Adrenal gland (tissue), 12 donors: ENCODE measurements around the gene DSTN. TPM values are rescaled to one million over a fixed set of nuclear protein-coding genes. Genes with fewer than 3 reads are reported as not detected.

Source experiments
- DNase-seq, 7 donors: peaks; one replicate each; pipeline ENCODE4 v3.0.0-alpha.2; 2019 to 2020
- H3K27ac ChIP-seq, 5 donors: fragments of 200-600 bp; sonication (generic) in 4 of 5; 1 replicate in 3 of 5; 2 replicates in 2 of 5; pipeline versions ENCODE4 v1.5.1 to v1.8.0; 2016 to 2020; ENCODE audit warnings: mild to moderate bottlenecking in 1 of 5
- H3K27me3 ChIP-seq: fragments of 200-600 bp; 2 replicates; pipeline ENCODE4 v1.8.0; 2021
- H3K36me3 ChIP-seq, 2 donors: fragments of 200-600 bp; replicated peaks in 1 of 2; 1 replicate in 1 of 2; 2 replicates in 1 of 2; pipeline versions ENCODE4 v1.5.1 to v1.8.0; 2018 to 2022
- H3K4me1 ChIP-seq, 2 donors: fragments of 200-600 bp; replicated peaks in 1 of 2; 1 replicate in 1 of 2; 2 replicates in 1 of 2; pipeline versions ENCODE4 v1.5.1 to v1.8.0; 2018 to 2021
- H3K4me3 ChIP-seq, 4 donors: fragments of 200-600 bp; sonication (generic) in 3 of 4; one replicate each; pipeline ENCODE4 v1.5.1; 2016 to 2018
- H3K9me3 ChIP-seq, 3 donors: fragments of 200-600 bp; sonication (generic) in 1 of 3; replicated peaks in 1 of 3; 1 replicate in 2 of 3; 2 replicates in 1 of 3; pipeline versions ENCODE4 v1.5.1 to v1.8.0; 2016 to 2021
- POLR2A ChIP-seq, 2 donors: fragments of 450-650 bp; IDR thresholded peaks; one replicate each; pipeline ENCODE4 v1.6.1; 2017; ENCODE audit warnings: antibody characterized with exemption in 2 of 2, mild to moderate bottlenecking in 2 of 2, moderate library complexity in 1 of 2
- WGBS, 4 donors: extraction: QIAGEN DNeasy Blood & Tissue Kit in 2 of 4; methylation state at CpG; one replicate each; pipeline versions ENCODE4 v1.1.5 to v1.1.7; 2013 to 2017; 5-methylcytosine and 5-hydroxymethylcytosine counted together
- intact Hi-C, 2 donors: fragments of 100-400 bp; cut with DNase I; formaldehyde crosslinking; loops; one replicate each; pipeline versions ENCODE4 v1.14.1 to v1.15.0; 2022 to 2023
- polyA plus RNA-seq, 3 donors: library from polyadenylated mRNA; stranded (reverse); fragments of 200-250 nt in 2 of 3; fragments of 350-450 nt in 1 of 3; fragmentation: Illumina TruSeq in 1 of 3; extraction: RNeasy Lipid Tissue Mini Kit (QIAGEN cat#74804) in 1 of 3; gene quantifications; one replicate each; pipeline ENCODE4 v1.2.3, GENCODE V29; 2013 to 2014
- total RNA-seq, 9 donors: library from RNA; depleted of rRNA in 4 of 9; stranded (reverse); fragments of >200 nt in 4 of 9; fragments of 120-200 nt in 1 of 9; fragmentation: NEBNext Ultra II Directional in 1 of 9; extraction: Animal tissue kit (Norgen Biotek cat#: 25700) in 1 of 9; gene quantifications; one replicate each; pipeline versions ENCODE4 v1.1.0 to v1.2.4, GENCODE V29; 2013 to 2023
- TF ChIP-seq, protein P1 (sequence below), 6 experiments: fragments of 450-650 bp in 4 of 6; fragments of 200-600 bp in 2 of 6; sonication (generic) in 1 of 6; IDR thresholded peaks; 1 replicate in 5 of 6; 2 replicates in 1 of 6; pipeline versions ENCODE4 v1.5.1 to v1.8.0; 2016 to 2021; ENCODE audit warnings: antibody characterized with exemption in 6 of 6, mild to moderate bottlenecking in 2 of 6, moderate library complexity in 1 of 6
- donor health status: healthy with polysubstance abuse.
- donor health status: Bipolar disorder and iron deficiency.
- donor health status: DM: yes; HTN: yes; CAD: no.
- donor health status: DM: no; HTN: no; CAD: no.
- donor health status: DM: no; HTN: no; CAD: no.
- donor health status: DM: yes; HTN: yes; CAD: no.

The DSTN gene
- total and polyA plus RNA-seq, 12 donors, result 184 to 552 (median 273) TPM

DNA sequence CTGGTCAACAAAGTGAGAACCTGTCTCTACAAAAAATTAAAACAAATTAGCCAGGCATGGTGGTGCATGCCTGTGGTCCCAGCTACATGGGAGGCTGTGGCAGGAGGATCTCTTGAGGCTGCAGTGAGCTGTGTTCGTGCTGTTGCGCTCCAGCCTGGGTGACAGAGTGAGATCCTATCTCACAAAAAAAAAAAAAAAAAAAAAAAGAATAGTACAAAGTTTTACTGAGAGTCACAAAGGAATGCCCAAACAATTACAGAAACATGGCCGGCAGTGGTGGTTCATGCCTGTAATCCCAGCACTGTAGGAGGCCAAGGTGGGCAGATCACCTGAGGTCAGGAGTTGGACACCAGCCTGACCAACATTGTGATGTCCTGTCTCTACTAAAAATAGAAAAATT lies 14.8 kb upstream of the DSTN start:
- WGBS, 4 donors, result 94 to 100% (median 97%) methylated on average over 3 of the region's 3 CpGs
- intact Hi-C loops, result no loop called here
- TF ChIP-seq, protein P1, sequence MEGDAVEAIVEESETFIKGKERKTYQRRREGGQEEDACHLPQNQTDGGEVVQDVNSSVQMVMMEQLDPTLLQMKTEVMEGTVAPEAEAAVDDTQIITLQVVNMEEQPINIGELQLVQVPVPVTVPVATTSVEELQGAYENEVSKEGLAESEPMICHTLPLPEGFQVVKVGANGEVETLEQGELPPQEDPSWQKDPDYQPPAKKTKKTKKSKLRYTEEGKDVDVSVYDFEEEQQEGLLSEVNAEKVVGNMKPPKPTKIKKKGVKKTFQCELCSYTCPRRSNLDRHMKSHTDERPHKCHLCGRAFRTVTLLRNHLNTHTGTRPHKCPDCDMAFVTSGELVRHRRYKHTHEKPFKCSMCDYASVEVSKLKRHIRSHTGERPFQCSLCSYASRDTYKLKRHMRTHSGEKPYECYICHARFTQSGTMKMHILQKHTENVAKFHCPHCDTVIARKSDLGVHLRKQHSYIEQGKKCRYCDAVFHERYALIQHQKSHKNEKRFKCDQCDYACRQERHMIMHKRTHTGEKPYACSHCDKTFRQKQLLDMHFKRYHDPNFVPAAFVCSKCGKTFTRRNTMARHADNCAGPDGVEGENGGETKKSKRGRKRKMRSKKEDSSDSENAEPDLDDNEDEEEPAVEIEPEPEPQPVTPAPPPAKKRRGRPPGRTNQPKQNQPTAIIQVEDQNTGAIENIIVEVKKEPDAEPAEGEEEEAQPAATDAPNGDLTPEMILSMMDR (IDR thresholded peaks at IDR 0.05), result no peak
- TF ChIP-seq POLR2A (IDR thresholded peaks at IDR 0.05), result no peak
- Histone ChIP-seq H3K4me3 (no peak overlapping the region), H3K36me3 (no peaks in the 10 kb centered on the region), H3K9me3 (no peaks in the 10 kb centered on the region), H3K27ac (no peak overlapping the region), H3K27me3 (no peaks in the 10 kb centered on the region), H3K4me1 (peaks cover 17 to 24% of the 10 kb centered on the region in 2 donors)
- DNase-seq, result no peak

DNA sequence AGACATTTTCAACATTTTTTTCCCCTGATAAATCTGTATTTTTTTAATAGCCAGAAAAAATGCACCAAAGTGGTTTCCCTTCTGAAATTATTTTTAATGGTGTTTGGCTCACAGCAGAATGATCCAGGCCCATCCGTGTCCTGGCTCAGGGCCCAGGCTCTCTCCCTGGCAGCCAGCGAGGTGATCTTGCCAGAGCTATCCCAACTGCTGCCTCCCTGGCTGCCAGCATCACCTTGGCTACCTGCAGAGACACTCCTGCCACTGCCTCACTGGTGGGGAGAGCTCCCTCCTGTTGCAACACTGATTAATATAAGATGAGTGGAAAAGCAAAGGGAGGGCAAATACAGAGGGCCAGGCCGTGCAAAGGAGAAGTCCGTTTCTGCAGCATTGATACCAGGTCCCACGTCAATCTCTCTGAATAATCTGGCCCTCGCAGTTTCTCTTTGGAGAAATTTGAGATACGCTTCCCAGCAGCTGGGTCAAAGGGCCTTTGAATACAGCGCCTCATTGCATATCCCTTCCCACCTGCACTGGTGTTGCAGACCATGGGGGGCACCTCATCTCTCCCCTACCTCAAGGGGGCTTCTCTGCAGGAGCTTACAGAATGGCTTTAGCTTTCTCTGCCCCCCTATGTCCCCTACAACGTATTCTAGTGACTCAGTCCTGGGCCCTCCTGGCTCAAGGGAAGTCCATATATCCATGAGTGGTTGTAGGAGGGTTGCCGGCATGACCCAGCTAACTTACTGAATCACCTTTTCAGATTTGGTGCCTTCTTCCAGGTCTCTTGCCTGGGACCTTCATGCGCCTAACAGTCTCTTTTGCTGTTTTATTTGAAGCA lies 12.8 kb upstream of the DSTN start:
- WGBS, 4 donors, result 50 to 69% (median 54%) methylated on average over 11 of the region's 11 CpGs
- Histone ChIP-seq H3K4me1 (peaks cover 17 to 24% of the 10 kb centered on the region in 2 donors), H3K9me3 (no peaks in the 10 kb centered on the region), H3K36me3 (no peaks in the 10 kb centered on the region), H3K4me3 (no peak overlapping the region), H3K27me3 (no peaks in the 10 kb centered on the region), H3K27ac (peak overlapping the region in 4 of 5 donors; percentile 83 to 97 (median 90))
- intact Hi-C loops, result no loop called here
- TF ChIP-seq, protein P1 (IDR thresholded peaks at IDR 0.05), result no peak
- TF ChIP-seq POLR2A (IDR thresholded peaks at IDR 0.05), result no peak
- DNase-seq, result peak; percentile 76 to 89 (median 81)

- H3K4me3 ChIP-seq, result no peak overlapping the region
Measured at GRCh38 chr20:17557675-17558006, 12.2 kb upstream of the DSTN start.

DNA sequence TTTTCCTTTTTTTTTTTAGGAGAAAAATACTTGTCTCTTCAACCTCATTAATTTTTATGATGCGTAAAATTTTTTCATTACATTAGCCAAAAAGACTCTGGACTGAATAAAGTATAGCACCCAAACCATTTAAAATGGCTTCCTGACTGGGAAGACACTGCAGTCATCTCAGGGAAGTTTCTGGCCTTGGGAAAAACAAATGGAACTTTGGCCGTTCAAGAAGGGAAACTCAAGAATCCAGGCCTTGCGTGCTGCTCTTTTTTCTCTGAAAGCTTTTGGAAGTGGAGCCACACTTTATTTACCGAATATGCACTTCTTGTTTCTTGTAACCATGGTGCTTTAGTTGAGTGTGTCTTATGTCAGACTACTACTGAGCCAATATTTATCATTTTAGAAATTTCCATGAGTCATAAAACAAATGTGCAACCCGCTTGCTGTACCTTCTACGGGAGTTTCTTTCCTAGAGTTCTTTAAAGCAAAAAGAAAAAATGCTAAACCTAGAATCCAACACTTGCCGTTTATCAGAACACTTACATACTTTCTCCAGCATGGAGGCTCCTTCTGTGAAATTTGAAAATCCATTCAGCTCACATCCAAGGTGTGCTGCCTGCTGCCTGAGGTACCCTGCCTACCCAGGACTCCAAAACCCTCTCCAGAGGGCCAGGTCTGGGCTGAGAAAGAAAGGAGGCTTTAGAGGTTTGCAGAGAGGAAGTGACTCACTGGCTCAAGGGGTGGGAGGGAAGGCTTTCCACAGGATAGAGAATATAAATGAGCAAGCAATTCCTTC lies 11.5 kb upstream of the DSTN start:
- H3K4me3 ChIP-seq, result peak overlapping the region in 1 of 4 donors; percentile 8
- WGBS, 4 donors, result 28 to 36% (median 32%) methylated on average over 7 of the region's 7 CpGs
- TF ChIP-seq, protein P1 (IDR thresholded peaks at IDR 0.05), result no peak
- peak in 1 of 2 donors; percentile 34 for TF ChIP-seq POLR2A (IDR thresholded peaks at IDR 0.05)
- H3K27me3 ChIP-seq, result no peaks in the 10 kb centered on the region
- DNase-seq, result peak in 6 of 7 donors; percentile 46 to 77 (median 66)
- H3K4me1 ChIP-seq, result peaks cover 17 to 24% of the 10 kb centered on the region in 2 donors
- H3K27ac ChIP-seq, result peak overlapping the region; percentile 83 to 97 (median 91)
- intact Hi-C loops, result no loop called here
- H3K9me3 ChIP-seq, result no peaks in the 10 kb centered on the region
- H3K36me3 ChIP-seq, result no peaks in the 10 kb centered on the region

More at GRCh38 chr20:17557675-17558006, 12.2 kb upstream of the DSTN start:
- H3K27ac ChIP-seq, result peak overlapping the region in 4 of 5 donors; percentile 83 to 97 (median 90)
- 83 to 93% (median 84%) methylated on average over 3 of the region's 3 CpGs for WGBS, 4 donors
- TF ChIP-seq, protein P1 (IDR thresholded peaks at IDR 0.05), result no peak
- TF ChIP-seq POLR2A (IDR thresholded peaks at IDR 0.05), result no peak
- peaks cover 17 to 24% of the 10 kb centered on the region in 2 donors for H3K4me1 ChIP-seq
- H3K36me3 ChIP-seq, result no peaks in the 10 kb centered on the region
- DNase-seq, result no peak
- no peaks in the 10 kb centered on the region for H3K27me3 ChIP-seq
- intact Hi-C loops, result no loop called here
- no peaks in the 10 kb centered on the region for H3K9me3 ChIP-seq
